HepG2 (cell line): ENCODE results near the gene ZSWIM8. TPM values are rescaled to one million over a fixed set of nuclear protein-coding genes. Genes with fewer than 3 reads are reported as not detected.

Source experiments
- ARID5B ChIP-seq: IDR thresholded peaks from 2 replicates; pipeline ENCODE4 v1.4.0; 2020; ENCODE audit warnings: mild to moderate bottlenecking, missing genetic modification reagents
- CSRNP2 ChIP-seq: sonication (generic); formaldehyde crosslinking; conservative IDR thresholded peaks from 2 replicates; pipeline ENCODE4 v1.8.0; 2022; ENCODE audit warnings: low read depth, missing genetic modification reagents
- ELF3 ChIP-seq: IDR thresholded peaks from 2 replicates; pipeline ENCODE4 v1.6.1; 2016; ENCODE audit warnings: missing genetic modification reagents, missing compliant biosample characterization
- EZH2 ChIP-seq: conservative IDR thresholded peaks from 2 replicates; pipeline ENCODE4 v1.6.1; 2012; ENCODE audit warnings: mild to moderate bottlenecking, low read depth, low read length, moderate library complexity
- FUBP1 ChIP-seq: sonication (generic); formaldehyde crosslinking; IDR thresholded peaks from 2 replicates; pipeline ENCODE4 v1.5.1; 2020; ENCODE audit warnings: missing genetic modification reagents, mild to moderate bottlenecking, borderline replicate concordance
- GRHL1 ChIP-seq: sonication (generic); formaldehyde crosslinking; conservative IDR thresholded peaks from 2 replicates; pipeline ENCODE4 v1.8.0; 2022; ENCODE audit warnings: missing genetic modification reagents
- HCFC1 ChIP-seq: fragments of 150-350 bp; IDR thresholded peaks from 2 replicates; pipeline ENCODE4 v1.6.1; 2014; ENCODE audit warnings: low read depth, low read length
- NR2F1 ChIP-seq, 2 experiments: fragments of 450-650 bp in 1 of 2; formaldehyde crosslinking in 1 of 2; IDR thresholded peaks; 2 replicates each; pipeline versions ENCODE4 v1.5.0 to v1.6.1; 2016 to 2020; ENCODE audit warnings: mild to moderate bottlenecking in 1 of 2, missing compliant biosample characterization in 1 of 2, missing genetic modification reagents in 1 of 2, moderate library complexity in 1 of 2
- NRL ChIP-seq: sonication (generic); formaldehyde crosslinking; IDR thresholded peaks from 2 replicates; pipeline ENCODE4 v1.5.0; 2020; ENCODE audit warnings: missing genetic modification reagents, mild to moderate bottlenecking, moderate library complexity, borderline replicate concordance
- PITX1 ChIP-seq: sonication (generic); formaldehyde crosslinking; IDR thresholded peaks from 2 replicates; pipeline ENCODE4 v1.5.1; 2020; ENCODE audit warnings: mild to moderate bottlenecking, missing genetic modification reagents
- RBFOX2 ChIP-seq: fragments of 200-400 bp; formaldehyde crosslinking; IDR thresholded peaks from 2 replicates; pipeline ENCODE4 v1.6.1; 2017; ENCODE audit warnings: low read depth, mild to moderate bottlenecking, low read length
- SIN3A ChIP-seq: IDR thresholded peaks from 2 replicates; pipeline ENCODE4 v1.6.1; 2011; ENCODE audit warnings: low read depth, mild to moderate bottlenecking, control low read depth, low read length, borderline replicate concordance
- SRF ChIP-seq: IDR thresholded peaks from 2 replicates; pipeline ENCODE4 v1.6.1; 2011; ENCODE audit warnings: mild to moderate bottlenecking, low read depth, low read length, moderate library complexity
- SYNCRIP ChIP-seq: fragments of 200-400 bp; formaldehyde crosslinking; IDR thresholded peaks from 2 replicates; pipeline ENCODE4 v1.6.1; 2018; ENCODE audit warnings: mild to moderate bottlenecking, low read depth, low read length; ENCODE audit not compliant: insufficient read depth
- ZNF570 ChIP-seq: sonication (generic); formaldehyde crosslinking; IDR thresholded peaks from 2 replicates; pipeline ENCODE4 v1.4.0; 2020; ENCODE audit warnings: mild to moderate bottlenecking, missing genetic modification reagents, borderline replicate concordance
- ZNF616 ChIP-seq: sonication (generic); formaldehyde crosslinking; IDR thresholded peaks from 2 replicates; pipeline ENCODE4 v1.5.0; 2020; ENCODE audit warnings: low read depth, mild to moderate bottlenecking, missing genetic modification reagents
- ZNF619 ChIP-seq: sonication (generic); formaldehyde crosslinking; IDR thresholded peaks from 2 replicates; pipeline ENCODE4 v1.4.0; 2020; ENCODE audit warnings: mild to moderate bottlenecking, missing genetic modification reagents
- ZNF782 ChIP-seq: sonication (generic); formaldehyde crosslinking; IDR thresholded peaks from 2 replicates; pipeline ENCODE4 v1.4.0; 2020; ENCODE audit warnings: missing genetic modification reagents, mild to moderate bottlenecking, borderline replicate concordance
- ZNF879 ChIP-seq: sonication (generic); formaldehyde crosslinking; IDR thresholded peaks from 2 replicates; pipeline ENCODE4 v1.8.1; 2023; ENCODE audit warnings: missing genetic modification reagents
- polyA plus RNA-seq, 8 experiments: library from polyadenylated mRNA; depleted of rRNA in 3 of 8; stranded (reverse) in 7 of 8; unstranded in 1 of 8; fragments of >200 nt; fragmentation: Illumina TruSeq in 4 of 8; extraction: Trizol in 4 of 8; gene quantifications; 2 replicates each; pipeline versions ENCODE4 v1.2.1 to v1.2.3, GENCODE V29; 2011 to 2016; ENCODE audit warnings: low read depth in 4 of 8, missing spikeins in 1 of 8, mixed read lengths in 1 of 8; ENCODE audit not compliant: insufficient read depth in 1 of 8
- total RNA-seq, 5 experiments: library from RNA; depleted of rRNA; stranded (reverse); fragments of >200 nt; fragmentation: Illumina TruSeq; extraction: Trizol; gene quantifications; 2 replicates each; pipeline ENCODE4 v1.2.3, GENCODE V29; 2016; ENCODE audit warnings: low read depth in 1 of 5

Gene ZSWIM8
- total and polyA plus RNA-seq, 2 of the 13 experiments (the other 11 are each of a cell fraction or from before 2014, with no cell fraction given), result 39.9 to 98.2 TPM

GRCh38 chr10:73781879-73782748 is 3.3 kb upstream of the ZSWIM8 start, which contains the start of gene CHCHD1 (continued):
- TF ChIP-seq ARID5B (CRISPR knock-in tag) (peak; percentile 71), SRF (no peak), ELF3 (peak; percentile 29; the same call in 1 of the 2 replicates), SIN3A (0 out of 2 replicates have a peak, but pooled peaks have one; percentile 84), RBFOX2 (peak; percentile 96), NRL (CRISPR knock-in tag) (peak; percentile 95), ZNF782 (CRISPR knock-in tag) (no peak; the same call in 1 of the 2 replicates), CSRNP2 (no peak), ZNF619 (no peak), GRHL1 (CRISPR knock-in tag) (no peak), FUBP1 (no peak), ZNF570 (CRISPR knock-in tag) (no peak), HCFC1 (peak; percentile 42; the same call in 1 of the 2 replicates), EZH2 (no peak), SYNCRIP (no peak), ZNF616 (CRISPR knock-in tag) (no peak), PITX1 (no peak), ZNF879 (CRISPR knock-in tag) (no peak), NR2F1 (CRISPR knock-in tag; IDR thresholded peaks at IDR 0.05) (peak; percentile 83 to 85)
